Diencephalon (tissue), 1 donor: Measurements from ENCODE around the gene UGT1A7. TPM values are rescaled to one million over a fixed set of nuclear protein-coding genes. Genes with fewer than 3 reads are reported as not detected.

Experiments
- total RNA-seq: library from RNA; depleted of rRNA; stranded (reverse); fragments of >200 nt; gene quantifications from one replicate; pipeline ENCODE4 v1.2.3, GENCODE V29; 2014

UGT1A7 gene
- not detected for total RNA-seq

DNA sequence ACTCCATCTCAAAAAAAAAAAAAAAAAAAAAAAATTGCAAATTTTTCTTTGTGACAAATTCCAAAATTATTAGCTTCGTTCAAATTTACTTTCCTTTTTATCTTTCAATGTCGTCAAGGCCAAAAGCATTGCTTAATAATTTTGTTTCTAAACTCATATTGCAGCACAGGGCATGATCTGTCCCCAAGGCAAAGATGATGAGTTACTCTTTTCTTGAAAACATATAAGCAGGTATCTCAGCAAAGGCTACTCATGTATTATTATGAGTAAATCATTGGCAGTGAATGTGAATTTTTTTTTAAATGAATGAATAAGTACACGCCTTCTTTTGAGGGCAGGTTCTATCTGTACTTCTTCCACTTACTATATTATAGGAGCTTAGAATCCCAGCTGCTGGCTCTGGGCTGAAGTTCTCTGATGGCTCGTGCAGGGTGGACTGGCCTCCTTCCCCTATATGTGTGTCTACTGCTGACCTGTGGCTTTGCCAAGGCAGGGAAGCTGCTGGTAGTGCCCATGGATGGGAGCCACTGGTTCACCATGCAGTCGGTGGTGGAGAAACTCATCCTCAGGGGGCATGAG, at the start of gene UGT1A7:
Gene UGT1A7, plus strand, starts transcription at position 381 of the 579 bp plus-strand sequence. Its CDS starts 37 bp downstream, at position 418.

GRCh38 chr2:233636306-233636705, 45.4 kb upstream of the UGT1A7 start, which contains the start of gene UGT1A10:
UGT1A10 (plus strand) TSS chr2:233636448; CDS start chr2:233636523, 75 bp downstream.

GRCh38 chr2:233671290-233672161, 10.2 kb upstream of the UGT1A7 start, which contains the start of gene UGT1A9:
UGT1A9 (plus strand) TSS chr2:233671898; CDS start chr2:233671935, 37 bp downstream.

GRCh38 chr2:233692648-233693047, 10.9 kb downstream of the UGT1A7 start, which contains the start of gene UGT1A6:
UGT1A6 (plus strand) TSS chr2:233692890; CDS start chr2:233693005, 115 bp downstream.

DNA sequence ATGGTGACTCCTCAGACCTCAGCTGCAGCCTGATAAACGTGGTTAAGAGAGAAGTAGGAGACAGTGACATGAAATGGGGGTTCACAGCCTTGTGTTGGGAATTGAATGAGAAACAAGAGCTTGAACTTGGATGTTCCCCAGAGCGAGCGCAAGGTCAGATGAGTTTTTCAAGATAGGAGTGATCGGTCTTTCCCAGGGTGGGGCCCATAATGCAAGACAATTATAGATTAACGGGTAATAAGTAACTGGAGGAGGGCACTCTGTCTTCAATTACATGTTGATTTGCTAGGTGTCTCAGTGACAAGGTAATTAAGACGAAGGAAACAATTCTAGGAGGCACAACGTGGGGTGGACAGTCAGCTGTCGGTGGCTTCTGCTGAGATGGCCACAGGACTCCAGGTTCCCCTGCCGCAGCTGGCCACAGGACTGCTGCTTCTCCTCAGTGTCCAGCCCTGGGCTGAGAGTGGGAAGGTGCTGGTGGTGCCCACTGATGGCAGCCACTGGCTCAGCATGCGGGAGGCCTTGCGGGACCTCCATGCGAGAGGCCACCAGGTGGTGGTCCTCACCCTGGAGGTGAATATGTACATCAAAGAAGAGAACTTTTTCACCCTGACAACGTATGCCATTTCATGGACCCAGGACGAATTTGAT, 31.0 kb downstream of the UGT1A7 start, which contains the start of gene UGT1A5:
Gene UGT1A5, plus strand, starts transcription at position 297 of the 651 bp plus-strand sequence. Its CDS starts 85 bp downstream, at position 382.

GRCh38 chr2:233718552-233718951, 36.9 kb downstream of the UGT1A7 start, which contains the start of gene UGT1A4:
UGT1A4 (plus strand) TSS chr2:233718736; CDS start chr2:233718821, 85 bp downstream.

DNA sequence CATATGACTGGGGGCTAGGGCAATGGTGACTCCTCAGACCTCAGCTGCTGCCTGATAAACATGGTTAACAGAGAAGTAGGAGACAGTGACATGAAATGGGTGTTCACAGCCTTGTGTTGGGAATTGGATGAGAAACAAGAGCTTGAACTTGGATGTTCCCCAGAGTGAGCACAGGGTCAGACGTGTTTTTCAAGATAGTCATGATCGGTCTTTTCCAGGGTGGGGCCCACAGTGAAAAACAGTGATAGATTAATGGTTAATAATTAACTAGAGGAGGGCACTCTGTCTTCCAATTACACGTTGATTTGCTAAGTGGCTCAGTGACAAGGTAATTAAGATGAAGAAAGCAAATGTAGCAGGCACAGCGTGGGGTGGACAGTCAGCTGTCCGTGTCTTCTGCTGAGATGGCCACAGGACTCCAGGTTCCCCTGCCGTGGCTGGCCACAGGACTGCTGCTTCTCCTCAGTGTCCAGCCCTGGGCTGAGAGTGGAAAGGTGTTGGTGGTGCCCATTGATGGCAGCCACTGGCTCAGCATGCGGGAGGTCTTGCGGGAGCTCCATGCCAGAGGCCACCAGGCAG, 47.1 kb downstream of the UGT1A7 start, which contains the start of gene UGT1A3:
Gene UGT1A3, plus strand, starts transcription at position 320 of the 579 bp plus-strand sequence. Its CDS starts 85 bp downstream, at position 405.

DNA sequence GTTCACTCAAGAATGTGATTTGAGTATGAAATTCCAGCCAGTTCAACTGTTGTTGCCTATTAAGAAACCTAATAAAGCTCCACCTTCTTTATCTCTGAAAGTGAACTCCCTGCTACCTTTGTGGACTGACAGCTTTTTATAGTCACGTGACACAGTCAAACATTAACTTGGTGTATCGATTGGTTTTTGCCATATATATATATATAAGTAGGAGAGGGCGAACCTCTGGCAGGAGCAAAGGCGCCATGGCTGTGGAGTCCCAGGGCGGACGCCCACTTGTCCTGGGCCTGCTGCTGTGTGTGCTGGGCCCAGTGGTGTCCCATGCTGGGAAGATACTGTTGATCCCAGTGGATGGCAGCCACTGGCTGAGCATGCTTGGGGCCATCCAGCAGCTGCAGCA, 78.3 kb downstream of the UGT1A7 start, which contains the start of gene UGT1A1:
Gene UGT1A1, plus strand, starts transcription at position 228 of the 400 bp plus-strand sequence. Its CDS starts 18 bp downstream, at position 246.

GRCh38 chr2:233778030-233778429, 96.3 kb downstream of the UGT1A7 start, which contains the start of gene MROH2A:
MROH2A (plus strand) TSS chr2:233778330; CDS start chr2:233779359, 1,029 bp downstream.

Other genes starting within 250 kb of the UGT1A7 start
- 15.9 TPM for gene USP40, start 115.1 kb upstream of the UGT1A7 start, total RNA-seq
- gene UGT1A8, start 64.3 kb upstream of the UGT1A7 start, total RNA-seq, result not detected
- not detected for gene UGT1A10, start 45.5 kb upstream of the UGT1A7 start, total RNA-seq
- not detected for gene UGT1A9, start 10.0 kb upstream of the UGT1A7 start, total RNA-seq
- gene UGT1A6, start 11.0 kb downstream of the UGT1A7 start, total RNA-seq, result not detected
- gene UGT1A5, start 31.0 kb downstream of the UGT1A7 start, total RNA-seq, result not detected
- gene UGT1A4, start 36.8 kb downstream of the UGT1A7 start, total RNA-seq, result not detected
- gene UGT1A3, start 47.1 kb downstream of the UGT1A7 start, total RNA-seq, result not detected
- not detected for gene UGT1A1, start 78.4 kb downstream of the UGT1A7 start, total RNA-seq
- under 0.01 TPM for gene MROH2A, start 96.4 kb downstream of the UGT1A7 start, total RNA-seq
- gene HJURP, start 172.6 kb downstream of the UGT1A7 start, total RNA-seq, result 4.4 TPM
- gene TRPM8, start 235.5 kb downstream of the UGT1A7 start, total RNA-seq, result 4.6 TPM